Upper lobe of right lung (tissue), 1 donor: Measurements from ENCODE around the gene PBLD. TPM values are rescaled to one million over a fixed set of nuclear protein-coding genes. Genes with fewer than 3 reads are reported as not detected.

Source experiments
- ATAC-seq: fragments of 200-7000 bp; cut with Tn5 transposase; one replicate; pipeline ENCODE4 v1.9.1; 2020; ENCODE audit warnings: mild to moderate bottlenecking, moderate library complexity
- DNase-seq: peaks from one replicate; pipeline ENCODE4 v3.0.0-alpha.2; 2020
- H3K27ac ChIP-seq: fragments of 200-600 bp; one replicate; pipeline ENCODE4 v1.8.0; 2022
- H3K27me3 ChIP-seq: fragments of 200-600 bp; one replicate; pipeline ENCODE4 v1.8.0; 2022; ENCODE audit warnings: mild to moderate bottlenecking
- H3K36me3 ChIP-seq: fragments of 200-600 bp; one replicate; pipeline ENCODE4 v1.8.0; 2022
- H3K4me1 ChIP-seq: fragments of 200-600 bp; one replicate; pipeline ENCODE4 v1.8.0; 2022
- H3K4me3 ChIP-seq: fragments of 200-600 bp; one replicate; pipeline ENCODE4 v1.8.0; 2022; ENCODE audit warnings: mild to moderate bottlenecking
- H3K9me3 ChIP-seq: fragments of 200-600 bp; one replicate; pipeline ENCODE4 v1.8.0; 2022
- intact Hi-C: fragments of 100-400 bp; cut with DNase I; formaldehyde crosslinking; loops from one replicate; pipeline ENCODE4 v1.11.0; 2022
- long read RNA-seq: library from polyadenylated mRNA; unstranded; transcript quantifications from one replicate; pipeline ENCODE4 v2.0.0, GENCODE V29; 2021
- total RNA-seq: library from RNA; stranded (reverse); fragmentation: NEBNext Ultra II Directional; extraction: Animal tissue kit (Norgen Biotek cat#: 25700); gene quantifications from one replicate; pipeline ENCODE4 v1.2.1, GENCODE V29; 2021
- TF ChIP-seq, protein P1 (sequence below): fragments of 200-600 bp; IDR thresholded peaks from one replicate; pipeline ENCODE4 v1.8.0; 2022; ENCODE audit warnings: antibody characterized with exemption
- donor health status: DM: no; HTN: yes; CAD: no; lungs with severe emphysema.

Gene PBLD
- 2.3 TPM for total RNA-seq
- long read RNA-seq, partial matches to known transcripts, result 0 of 2 reads
- long read RNA-seq, other reads (novel, unspliced or antisense), result 0 of 2 reads

DNA sequence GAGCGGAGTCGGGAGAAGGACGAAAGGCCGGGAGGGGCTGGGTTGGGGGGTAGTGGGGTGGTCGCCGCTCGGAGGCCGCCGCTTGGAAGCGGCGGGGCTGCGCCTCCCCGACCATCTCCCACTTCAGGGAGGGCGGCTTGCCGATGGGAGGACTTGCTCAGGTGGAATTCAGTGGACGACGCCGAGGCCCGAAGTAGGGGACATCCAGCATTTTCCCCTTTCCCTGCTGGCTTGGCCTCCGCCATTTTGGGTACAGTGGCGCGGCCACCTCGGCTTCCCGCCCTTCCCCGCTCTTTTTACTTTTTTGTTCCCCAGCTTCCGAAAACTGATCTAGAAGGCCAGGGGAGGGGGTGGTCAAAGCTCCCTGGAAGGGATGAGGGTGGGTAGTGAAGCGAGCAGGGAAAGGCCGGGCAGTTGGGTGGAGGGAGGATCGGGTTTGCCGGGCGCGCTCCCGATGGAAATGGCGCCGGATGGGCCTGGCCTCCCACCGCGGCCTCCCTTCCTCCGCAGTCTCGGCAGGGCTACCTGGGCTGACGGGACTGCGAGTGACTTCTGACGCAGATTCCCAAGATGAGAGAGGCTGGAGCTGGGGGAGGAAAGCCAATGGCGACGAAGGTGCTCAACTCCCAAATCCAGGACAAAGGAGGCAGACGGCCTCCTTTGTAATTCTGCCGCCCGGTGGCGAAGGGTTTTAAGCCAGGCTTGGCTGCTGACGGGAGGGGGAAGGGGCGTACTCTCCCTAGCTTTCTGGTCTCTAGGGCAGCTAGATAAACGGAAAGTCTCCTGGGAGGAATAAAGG is at the start of gene PBLD:
Gene PBLD (minus strand): TSS at position 670 of the 799 bp plus-strand sequence. CDS start 26,084 bp downstream, outside the sequence.
- no peaks in the 10 kb centered on the region for H3K36me3 ChIP-seq
- TF ChIP-seq, protein P1, sequence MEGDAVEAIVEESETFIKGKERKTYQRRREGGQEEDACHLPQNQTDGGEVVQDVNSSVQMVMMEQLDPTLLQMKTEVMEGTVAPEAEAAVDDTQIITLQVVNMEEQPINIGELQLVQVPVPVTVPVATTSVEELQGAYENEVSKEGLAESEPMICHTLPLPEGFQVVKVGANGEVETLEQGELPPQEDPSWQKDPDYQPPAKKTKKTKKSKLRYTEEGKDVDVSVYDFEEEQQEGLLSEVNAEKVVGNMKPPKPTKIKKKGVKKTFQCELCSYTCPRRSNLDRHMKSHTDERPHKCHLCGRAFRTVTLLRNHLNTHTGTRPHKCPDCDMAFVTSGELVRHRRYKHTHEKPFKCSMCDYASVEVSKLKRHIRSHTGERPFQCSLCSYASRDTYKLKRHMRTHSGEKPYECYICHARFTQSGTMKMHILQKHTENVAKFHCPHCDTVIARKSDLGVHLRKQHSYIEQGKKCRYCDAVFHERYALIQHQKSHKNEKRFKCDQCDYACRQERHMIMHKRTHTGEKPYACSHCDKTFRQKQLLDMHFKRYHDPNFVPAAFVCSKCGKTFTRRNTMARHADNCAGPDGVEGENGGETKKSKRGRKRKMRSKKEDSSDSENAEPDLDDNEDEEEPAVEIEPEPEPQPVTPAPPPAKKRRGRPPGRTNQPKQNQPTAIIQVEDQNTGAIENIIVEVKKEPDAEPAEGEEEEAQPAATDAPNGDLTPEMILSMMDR, result peak; percentile 34
- H3K4me3 ChIP-seq, result peak within 1 kb of the TSS; percentile 88
- peak within 1 kb of the TSS; percentile 100 for H3K27ac ChIP-seq
- no peaks in the 10 kb centered on the region for H3K9me3 ChIP-seq
- intact Hi-C loops, result no loop called here
- no peaks in the 10 kb centered on the region for H3K27me3 ChIP-seq
- peak; percentile 85 for DNase-seq
- peaks cover 59% of the 10 kb centered on the region for H3K4me1 ChIP-seq
- ATAC-seq, result peak; percentile 60

DNA sequence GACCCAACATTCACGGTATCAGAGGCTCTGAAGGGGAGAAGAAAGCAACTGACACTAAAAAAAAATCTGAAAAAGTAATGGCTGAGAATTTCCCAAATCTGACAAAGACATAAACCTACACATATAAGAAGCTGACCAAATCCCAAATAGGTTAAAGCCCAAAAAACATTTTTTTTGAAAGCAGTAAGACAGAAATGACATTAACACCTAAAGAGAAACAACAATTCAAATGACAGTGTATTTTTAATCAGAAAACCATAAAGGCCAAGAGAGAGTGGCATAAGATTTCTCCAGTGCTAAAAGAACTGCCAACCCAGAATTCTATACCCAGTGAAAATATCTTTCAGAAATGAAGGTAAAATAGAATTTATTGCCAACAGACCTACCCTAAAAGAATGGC is 38.9 kb upstream of the PBLD start:
- peaks cover 59% of the 10 kb centered on the region for H3K36me3 ChIP-seq
- H3K9me3 ChIP-seq, result no peaks in the 10 kb centered on the region
- H3K4me1 ChIP-seq, result no peaks in the 10 kb centered on the region
- TF ChIP-seq, protein P1, result no peak
- H3K4me3 ChIP-seq, result no peak overlapping the region
- H3K27me3 ChIP-seq, result no peaks in the 10 kb centered on the region
- DNase-seq (no peak), ATAC-seq (no peak)
- no peak overlapping the region for H3K27ac ChIP-seq
- intact Hi-C loops, result no loop called here

GRCh38 chr10:68367121-68367520 is 34.4 kb upstream of the PBLD start:
- Histone ChIP-seq H3K27me3 (no peaks in the 10 kb centered on the region), H3K27ac (no peak overlapping the region), H3K4me1 (no peaks in the 10 kb centered on the region), H3K36me3 (peaks cover 42% of the 10 kb centered on the region), H3K9me3 (no peaks in the 10 kb centered on the region), H3K4me3 (no peak overlapping the region)
- TF ChIP-seq, protein P1, result no peak
- ATAC-seq (no peak), DNase-seq (no peak)
- intact Hi-C loops, result no loop called here

DNA sequence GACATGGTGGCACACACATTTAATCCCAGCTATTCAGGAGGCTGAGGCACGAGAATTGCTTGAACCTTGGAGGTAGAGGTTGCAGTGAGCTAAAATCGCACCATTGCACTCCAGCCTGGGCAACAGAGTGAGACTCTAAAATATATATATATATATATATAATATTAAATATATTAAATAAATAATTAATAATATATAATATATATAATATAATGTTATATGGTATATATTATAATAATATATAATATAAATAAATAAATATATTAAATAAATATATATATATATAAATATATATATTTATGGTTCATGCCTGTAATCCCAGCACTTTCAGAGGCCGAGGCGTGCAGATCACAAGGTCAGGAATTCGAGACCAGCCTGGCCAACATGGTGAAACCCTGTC is 33.9 kb upstream of the PBLD start:
- Histone ChIP-seq H3K27ac (no peak overlapping the region), H3K4me3 (no peak overlapping the region), H3K27me3 (no peaks in the 10 kb centered on the region), H3K36me3 (peaks cover 42% of the 10 kb centered on the region), H3K4me1 (no peaks in the 10 kb centered on the region), H3K9me3 (no peaks in the 10 kb centered on the region)
- TF ChIP-seq, protein P1, result no peak
- DNase-seq (no peak), ATAC-seq (no peak)
- intact Hi-C loops, result no loop called here

DNA sequence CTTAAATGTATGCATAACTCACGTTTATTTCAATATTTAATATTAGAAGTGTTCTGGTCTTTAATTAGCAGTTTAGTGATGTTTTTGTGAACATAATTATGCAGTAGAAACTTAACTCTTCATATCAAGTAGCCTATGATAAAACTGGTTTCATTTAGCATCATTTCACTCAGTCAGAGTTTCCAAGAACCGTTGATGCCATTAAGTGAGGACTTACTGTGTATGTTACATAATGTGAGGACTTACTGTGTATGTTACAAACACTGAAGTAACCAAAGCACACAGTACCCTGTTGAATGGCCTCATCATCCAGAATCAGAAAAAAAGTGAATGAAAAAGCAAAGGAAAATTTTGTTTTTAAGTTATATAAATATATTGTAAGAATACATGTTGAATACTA is 32.9 kb upstream of the PBLD start:
- Histone ChIP-seq H3K27me3 (no peaks in the 10 kb centered on the region), H3K4me3 (no peak overlapping the region), H3K27ac (no peak overlapping the region), H3K4me1 (no peaks in the 10 kb centered on the region), H3K9me3 (no peaks in the 10 kb centered on the region), H3K36me3 (peaks cover 51% of the 10 kb centered on the region)
- TF ChIP-seq, protein P1, result no peak
- DNase-seq, result no peak
- intact Hi-C loops, result no loop called here
- no peak for ATAC-seq
